CD4-positive, alpha-beta memory T cell (primary cell): ENCODE results near the gene ATP5F1E. TPM values are rescaled to one million over a fixed set of nuclear protein-coding genes. Genes with fewer than 3 reads are reported as not detected.
A peak's percentile ranks its signal among the peaks of the same experiment; 100 is the strongest.

Source experiments
- CTCF ChIA-PET: fragments of 350-600 bp; sonication (Branson Sonifier 250); formaldehyde crosslinking; loops from one replicate; lab custom pipeline; 2021; ENCODE audit warnings: inconsistent platforms; ENCODE audit not compliant: partially characterized antibody; lab: Charles Lee
- POLR2A ChIA-PET: fragments of 350-600 bp; sonication (Branson Sonifier 250); formaldehyde crosslinking; loops from one replicate; lab custom pipeline; 2021; ENCODE audit not compliant: partially characterized antibody; lab: Charles Lee
- DNase-seq, 5 donors: peaks; one replicate each; pipeline versions ENCODE4 v3.0.0 to v3.0.0-alpha.2; 2020 to 2022; ENCODE audit warnings: mixed read lengths in 1 of 5
- H3K27ac ChIP-seq: one replicate; pipeline ENCODE4 v1.7.0; 2013; ENCODE audit warnings: low read depth, low read length
- H3K27me3 ChIP-seq: 2 replicates; pipeline ENCODE4 v1.7.0; 2013; ENCODE audit warnings: mild to moderate bottlenecking, low read length, moderate library complexity; ENCODE audit not compliant: insufficient read depth
- H3K36me3 ChIP-seq: 2 replicates; pipeline ENCODE4 v1.7.0; 2013; ENCODE audit warnings: mild to moderate bottlenecking, low read length, moderate library complexity; ENCODE audit not compliant: insufficient read depth
- H3K4me1 ChIP-seq: 2 replicates; pipeline ENCODE4 v1.7.0; 2013; ENCODE audit warnings: mild to moderate bottlenecking, low read length, moderate library complexity; ENCODE audit not compliant: insufficient read depth
- H3K4me3 ChIP-seq, 2 donors: one replicate each; pipeline ENCODE4 v1.7.0; 2013; ENCODE audit warnings: low read length in 2 of 2, mild to moderate bottlenecking in 1 of 2
- H3K9me3 ChIP-seq, 2 donors: one replicate each; pipeline ENCODE4 v1.7.0; 2013; ENCODE audit warnings: low read length in 2 of 2, control low read depth in 1 of 2; ENCODE audit not compliant: control insufficient read depth in 1 of 2
- H3K27ac Mint-ChIP-seq, 7 donors: one replicate each; pipeline ENCODE4 v1.8.0; 2020 to 2021; ENCODE audit warnings: mixed read lengths in 7 of 7, mild to moderate bottlenecking in 6 of 7, inconsistent platforms in 3 of 7, moderate library complexity in 3 of 7
- H3K27me3 Mint-ChIP-seq, 2 donors: one replicate each; pipeline ENCODE4 v1.8.0; 2020 to 2021; ENCODE audit warnings: mixed read lengths in 2 of 2
- H3K36me3 Mint-ChIP-seq, 2 donors: one replicate each; pipeline ENCODE4 v1.8.0; 2020 to 2021; ENCODE audit warnings: mixed read lengths in 2 of 2, inconsistent platforms in 1 of 2, mild to moderate bottlenecking in 1 of 2
- H3K4me1 Mint-ChIP-seq, 4 donors: one replicate each; pipeline ENCODE4 v1.8.0; 2020 to 2021; ENCODE audit warnings: mixed read lengths in 4 of 4, mild to moderate bottlenecking in 1 of 4
- H3K4me3 Mint-ChIP-seq, 8 donors: one replicate each; pipeline ENCODE4 v1.8.0; 2020 to 2021; ENCODE audit warnings: mixed read lengths in 8 of 8, mild to moderate bottlenecking in 7 of 8, moderate library complexity in 6 of 8, inconsistent platforms in 3 of 8
- H3K9me3 Mint-ChIP-seq, 8 donors: one replicate each; pipeline ENCODE4 v1.8.0; 2020 to 2021; ENCODE audit warnings: mixed read lengths in 8 of 8, mild to moderate bottlenecking in 5 of 8, inconsistent platforms in 3 of 8, moderate library complexity in 1 of 8
- intact Hi-C: fragments of 100-400 bp; cut with micrococcal nuclease; formaldehyde crosslinking; loops from one replicate; pipeline ENCODE4 v1.15.1; 2023
- polyA plus RNA-seq, 2 donors: library from polyadenylated mRNA; unstranded; fragments of 300-500 nt; fragmentation: Illumina TruSeq; gene quantifications; one replicate each; pipeline ENCODE4 v1.2.3, GENCODE V29; 2021
- total RNA-seq, 2 experiments: library from RNA; stranded (reverse); gene quantifications; one replicate each; pipeline ENCODE4 v1.2.3, GENCODE V29; 2021

Gene ATP5F1E
- total and polyA plus RNA-seq, 4 experiments from 2014 or later = 76.9 to 102 (median 80.9) TPM

- Mint-ChIP-seq H3K27me3 (no peaks in the 10 kb centered on the region), H3K4me3 (peak within 1 kb of the TSS; percentile 72 to 86 (median 81)), H3K9me3 (no peaks in the 10 kb centered on the region), H3K4me1 (peaks cover 27 to 54% (median 36%) of the 10 kb centered on the region in 4 donors), H3K27ac (peak within 1 kb of the TSS in 5 of 7 donors; percentile 29 to 89 (median 68)), H3K36me3 (peaks cover 0 to 6% of the 10 kb centered on the region in 2 donors)
- H3K27me3 ChIP-seq = no peaks in the 10 kb centered on the region
- H3K4me3 ChIP-seq = peak within 1 kb of the TSS; percentile 3 to 52
- DNase-seq = peak in 3 of 5 donors; percentile 18 to 53 (median 36)
- H3K4me1 ChIP-seq = peaks cover 37% of the 10 kb centered on the region
- H3K9me3 ChIP-seq = no peaks in the 10 kb centered on the region
- intact Hi-C loops = loop anchor here (2.0 kb wide), 1 partner anchor 26 kb away; the partner anchor contains the start of gene NELFCD
- ChIA-PET POLR2A (interaction anchor here (3.3 kb wide), 1 partner anchor 25 kb away, joined by 23 read pairs; the partner anchor contains the start of gene ATP5F1E), CTCF (no interaction called here)
- H3K36me3 ChIP-seq = no peaks in the 10 kb centered on the region
- H3K27ac ChIP-seq = peak within 1 kb of the TSS; percentile 62
Measured at GRCh38 chr20:59006864-59007664, 25.1 kb downstream of the ATP5F1E start, which contains the start of gene CTSZ. TSS of gene CTSZ (minus strand) at chr20:59007254. CDS start at chr20:59007128, 126 bp downstream.

- H3K36me3 Mint-ChIP-seq = peaks cover 0 to 8% of the 10 kb centered on the region in 2 donors
- H3K9me3 ChIP-seq = no peaks in the 10 kb centered on the region
- H3K4me1 Mint-ChIP-seq = peaks cover 24 to 48% (median 35%) of the 10 kb centered on the region in 4 donors
- no peak for DNase-seq
- H3K27me3 Mint-ChIP-seq = no peaks in the 10 kb centered on the region
- ChIA-PET POLR2A (interaction anchor here (1.2 to 3.3 kb wide), 4 partner anchors 17 to 37 kb away, joined by 3 to 23 read pairs (median 5); partner anchors contain the start of gene ATP5F1E), CTCF (interaction anchor here (0.8 kb wide), 1 partner anchor 25 kb away, joined by 3 read pairs; the partner anchor contains the start of gene ATP5F1E)
- peaks cover 3% of the 10 kb centered on the region for H3K36me3 ChIP-seq
- H3K4me3 ChIP-seq = peak overlapping the region; percentile 3 to 52
- H3K4me3 Mint-ChIP-seq = peak overlapping the region; percentile 72 to 83 (median 77)
- intact Hi-C loops = loop anchor here (2.0 kb wide), 1 partner anchor 26 kb away; the partner anchor contains the start of gene NELFCD
- peak overlapping the region; percentile 62 for H3K27ac ChIP-seq
- peaks cover 37% of the 10 kb centered on the region for H3K4me1 ChIP-seq
- no peaks in the 10 kb centered on the region for H3K27me3 ChIP-seq
- peak overlapping the region in 5 of 7 donors; percentile 29 to 89 (median 63) for H3K27ac Mint-ChIP-seq
- no peaks in the 10 kb centered on the region for H3K9me3 Mint-ChIP-seq
Measured at GRCh38 chr20:59006167-59006863, 25.8 kb downstream of the ATP5F1E start.

- no peak for DNase-seq
- Mint-ChIP-seq H3K27me3 (no peaks in the 10 kb centered on the region), H3K9me3 (no peaks in the 10 kb centered on the region), H3K4me3 (peak overlapping the region; percentile 72 to 87 (median 79)), H3K36me3 (peaks cover 0 to 8% of the 10 kb centered on the region in 2 donors), H3K27ac (peak overlapping the region in 6 of 7 donors; percentile 82 to 94 (median 90)), H3K4me1 (peaks cover 22 to 45% (median 34%) of the 10 kb centered on the region in 4 donors)
- Histone ChIP-seq H3K4me3 (peak overlapping the region; percentile 11 to 36), H3K4me1 (peaks cover 37% of the 10 kb centered on the region), H3K27me3 (no peaks in the 10 kb centered on the region), H3K27ac (peak overlapping the region; percentile 46), H3K36me3 (peaks cover 5% of the 10 kb centered on the region), H3K9me3 (no peaks in the 10 kb centered on the region)
- intact Hi-C loops = loop anchor here (2.0 kb wide), 1 partner anchor 25 kb away; the partner anchor contains the start of gene NELFCD
- POLR2A ChIA-PET = interaction anchor here (0.8 to 3.3 kb wide), 6 partner anchors 16 to 116 kb away, joined by 3 to 23 read pairs (median 4); partner anchors contain the start of gene ATP5F1E
- CTCF ChIA-PET = interaction anchor here (0.8 kb wide), 1 partner anchor 26 kb away, joined by 3 read pairs; the partner anchor contains the start of gene ATP5F1E
Measured at GRCh38 chr20:59005523-59006166, 26.5 kb downstream of the ATP5F1E start.

- peak overlapping the region; percentile 11 to 36 for H3K4me3 ChIP-seq
- peak; percentile 41 to 53 (median 43) for DNase-seq
- Mint-ChIP-seq H3K4me1 (peaks cover 22 to 45% (median 34%) of the 10 kb centered on the region in 4 donors), H3K27me3 (no peaks in the 10 kb centered on the region), H3K36me3 (peaks cover 0 to 12% of the 10 kb centered on the region in 2 donors), H3K9me3 (no peaks in the 10 kb centered on the region), H3K27ac (peak overlapping the region; percentile 82 to 94 (median 90)), H3K4me3 (peak overlapping the region; percentile 69 to 87 (median 76))
- H3K9me3 ChIP-seq = no peaks in the 10 kb centered on the region
- H3K36me3 ChIP-seq = peaks cover 5% of the 10 kb centered on the region
- ChIA-PET POLR2A (interaction anchor here (0.8 to 3.3 kb wide), 6 partner anchors 15 to 115 kb away, joined by 3 to 23 read pairs (median 4); partner anchors contain the start of gene ATP5F1E), CTCF (no interaction called here)
- H3K4me1 ChIP-seq = peaks cover 37% of the 10 kb centered on the region
- intact Hi-C loops = no loop called here
- no peaks in the 10 kb centered on the region for H3K27me3 ChIP-seq
- peak overlapping the region; percentile 46 for H3K27ac ChIP-seq
Measured at GRCh38 chr20:59004763-59005522, 27.2 kb downstream of the ATP5F1E start.

- Histone ChIP-seq H3K4me1 (peaks cover 37% of the 10 kb centered on the region), H3K27ac (peak overlapping the region; percentile 46), H3K9me3 (no peaks in the 10 kb centered on the region), H3K36me3 (peaks cover 5% of the 10 kb centered on the region), H3K27me3 (no peaks in the 10 kb centered on the region), H3K4me3 (no peak overlapping the region)
- intact Hi-C loops = no loop called here
- DNase-seq = peak; percentile 49 to 78 (median 56)
- H3K4me1 Mint-ChIP-seq = peaks cover 22 to 45% (median 34%) of the 10 kb centered on the region in 4 donors
- ChIA-PET CTCF (no interaction called here), POLR2A (interaction anchor here (1.0 to 3.3 kb wide), 3 partner anchors 22 to 115 kb away, joined by 3 to 23 read pairs (median 6); partner anchors contain the start of gene ATP5F1E)
- H3K27me3 Mint-ChIP-seq = no peaks in the 10 kb centered on the region
- peak overlapping the region; percentile 69 to 87 (median 78) for H3K4me3 Mint-ChIP-seq
- no peaks in the 10 kb centered on the region for H3K9me3 Mint-ChIP-seq
- H3K27ac Mint-ChIP-seq = peak overlapping the region; percentile 82 to 94 (median 90)
- H3K36me3 Mint-ChIP-seq = peaks cover 0 to 12% of the 10 kb centered on the region in 2 donors
Measured at GRCh38 chr20:59004493-59004762, 27.7 kb downstream of the ATP5F1E start.
